Endodermal cell (in vitro differentiated cells): ENCODE results near the gene ALDH1A3. TPM values are rescaled to one million over a fixed set of nuclear protein-coding genes. Genes with fewer than 3 reads are reported as not detected.
A peak's percentile ranks its signal among the peaks of the same experiment; 100 is the strongest.

Source experiments
- DNase-seq: peaks from one replicate; pipeline ENCODE4 v3.0.0-alpha.2; 2017
- H3K27ac ChIP-seq: 2 replicates; pipeline ENCODE4 v1.5.1; 2013; ENCODE audit warnings: mild to moderate bottlenecking, low read depth, low read length, moderate library complexity
- H3K27me3 ChIP-seq: 2 replicates; pipeline ENCODE4 v1.6.1; 2013; ENCODE audit warnings: mild to moderate bottlenecking, low read length, moderate library complexity; ENCODE audit not compliant: insufficient read depth, control insufficient read depth, poor library complexity, severe bottlenecking
- H3K36me3 ChIP-seq: 2 replicates; pipeline ENCODE4 v1.7.0; 2013; ENCODE audit warnings: mild to moderate bottlenecking, low read length, moderate library complexity; ENCODE audit not compliant: control insufficient read depth, insufficient read depth
- H3K4me1 ChIP-seq: one replicate; pipeline ENCODE4 v1.7.0; 2013; ENCODE audit warnings: low read length; ENCODE audit not compliant: control insufficient read depth, insufficient read depth
- H3K4me3 ChIP-seq: 2 replicates; pipeline ENCODE4 v1.5.1; 2013; ENCODE audit warnings: mild to moderate bottlenecking, low read length, moderate library complexity
- H3K9ac ChIP-seq: 2 replicates; pipeline ENCODE4 v1.6.1; 2013; ENCODE audit warnings: mild to moderate bottlenecking, low read length, moderate library complexity; ENCODE audit not compliant: poor library complexity, severe bottlenecking; ENCODE audit errors: extremely low read depth
- H3K9me3 ChIP-seq: 2 replicates; pipeline ENCODE4 v1.6.1; 2013; ENCODE audit warnings: mild to moderate bottlenecking, low read length, moderate library complexity; ENCODE audit not compliant: control insufficient read depth
- H3K27ac Mint-ChIP-seq: 2 replicates; pipeline ENCODE4 v1.8.0; 2020; ENCODE audit warnings: mixed read lengths
- H3K27me3 Mint-ChIP-seq: 2 replicates; pipeline ENCODE4 v1.8.0; 2021; ENCODE audit warnings: mild to moderate bottlenecking, mixed read lengths; ENCODE audit not compliant: insufficient read depth
- H3K36me3 Mint-ChIP-seq: 2 replicates; pipeline ENCODE4 v1.8.0; 2020; ENCODE audit warnings: low read depth, mixed read lengths
- H3K4me1 Mint-ChIP-seq: 2 replicates; pipeline ENCODE4 v1.8.0; 2020; ENCODE audit warnings: mixed read lengths
- H3K4me3 Mint-ChIP-seq: 2 replicates; pipeline ENCODE4 v1.8.0; 2020; ENCODE audit warnings: mild to moderate bottlenecking, moderate library complexity, mixed read lengths
- H3K9me3 Mint-ChIP-seq: 2 replicates; pipeline ENCODE4 v1.8.0; 2020; ENCODE audit warnings: mild to moderate bottlenecking, mixed read lengths
- CTCF ChIP-seq: fragments of 200-600 bp; sonication (generic); conservative IDR thresholded peaks from 2 replicates; pipeline ENCODE4 v1.5.0; 2021; ENCODE audit warnings: antibody characterized with exemption, mild to moderate bottlenecking
- WGBS, 2 experiments: methylation state at CpG; one replicate each; pipeline versions ENCODE4 v1.1.5 to v1.1.7; 2013; ENCODE audit warnings: missing lambda C conversion rate in 2 of 2, mixed read lengths in 1 of 2; ENCODE audit not compliant: insufficient coverage in 1 of 2, insufficient read length in 1 of 2; 5-methylcytosine and 5-hydroxymethylcytosine counted together
- total RNA-seq, 2 donors: library from RNA; stranded (reverse); fragmentation: NEBNext Ultra II Directional in 1 of 2; extraction: Animal tissue kit (Norgen Biotek cat#: 25700) in 1 of 2; gene quantifications; 2 replicates in 1 of 2; 3 replicates in 1 of 2; pipeline ENCODE4 v1.2.1, GENCODE V29; 2021

The ALDH1A3 gene
- total RNA-seq, 2 donors from 2014 or later = 6.9 to 7.3 TPM

- Mint-ChIP-seq H3K9me3 (no peaks in the 10 kb centered on the region), H3K27ac (no peak overlapping the region), H3K4me3 (no peak overlapping the region), H3K4me1 (peaks cover 10% of the 10 kb centered on the region), H3K27me3 (peaks cover 16% of the 10 kb centered on the region), H3K36me3 (no peaks in the 10 kb centered on the region)
- peaks cover 6% of the 10 kb centered on the region for H3K9me3 ChIP-seq
- no peaks in the 10 kb centered on the region for H3K36me3 ChIP-seq
- H3K4me3 ChIP-seq = no peak overlapping the region
- no peak overlapping the region for H3K9ac ChIP-seq
- no peaks in the 10 kb centered on the region for H3K27me3 ChIP-seq
- peak; percentile 97 for TF ChIP-seq CTCF
- WGBS, 2 experiments = 70 to 78% methylated on average over 10 to 13 of the region's 13 CpGs
- DNase-seq = peak; percentile 91
- H3K4me1 ChIP-seq = no peaks in the 10 kb centered on the region
- H3K27ac ChIP-seq = no peak overlapping the region
These were observed 10.3 kb upstream of the ALDH1A3 start for GRCh38 chr15:100869151-100869999.

GRCh38 chr15:100873029-100873677 is 6.5 kb upstream of the ALDH1A3 start:
- no peak overlapping the region for H3K27ac ChIP-seq

GRCh38 chr15:100875495-100875894 is 4.1 kb upstream of the ALDH1A3 start:
- peaks cover 19% of the 10 kb centered on the region for H3K27me3 ChIP-seq
- peaks cover 51% of the 10 kb centered on the region for H3K27me3 Mint-ChIP-seq
- H3K36me3 Mint-ChIP-seq = no peaks in the 10 kb centered on the region

More at GRCh38 chr15:100873029-100873677, 6.5 kb upstream of the ALDH1A3 start:
- Mint-ChIP-seq H3K27ac (no peak overlapping the region), H3K4me3 (no peak overlapping the region), H3K9me3 (no peaks in the 10 kb centered on the region), H3K36me3 (no peaks in the 10 kb centered on the region), H3K4me1 (peaks cover 2% of the 10 kb centered on the region), H3K27me3 (peaks cover 44% of the 10 kb centered on the region)
- H3K4me3 ChIP-seq = no peak overlapping the region
- no peak overlapping the region for H3K9ac ChIP-seq
- WGBS, 2 experiments = 41 to 100% methylated on average over 1 to 2 of the region's 2 CpGs
- H3K9me3 ChIP-seq = peaks cover 6% of the 10 kb centered on the region
- H3K36me3 ChIP-seq = no peaks in the 10 kb centered on the region
- peaks cover 3% of the 10 kb centered on the region for H3K4me1 ChIP-seq
- DNase-seq = peak; percentile 84
- peak; percentile 91 for TF ChIP-seq CTCF
- H3K27me3 ChIP-seq = peaks cover 5% of the 10 kb centered on the region

More at GRCh38 chr15:100875495-100875894, 4.1 kb upstream of the ALDH1A3 start:
- Mint-ChIP-seq H3K9me3 (no peaks in the 10 kb centered on the region), H3K27ac (no peak overlapping the region), H3K4me3 (no peak overlapping the region), H3K4me1 (peaks cover 8% of the 10 kb centered on the region)
- TF ChIP-seq CTCF = no peak
- H3K36me3 ChIP-seq = no peaks in the 10 kb centered on the region
- no peaks in the 10 kb centered on the region for H3K9me3 ChIP-seq
- 83 to 87% methylated on average over 1 to 2 of the region's 2 CpGs for WGBS, 2 experiments
- no peak for DNase-seq
- no peak overlapping the region for H3K4me3 ChIP-seq
- H3K9ac ChIP-seq = no peak overlapping the region
- H3K4me1 ChIP-seq = peaks cover 3% of the 10 kb centered on the region
- H3K27ac ChIP-seq = no peak overlapping the region
